GM12878 (cell line): ENCODE measurements around the gene ATP10A.

Source experiments
- BHLHE40 ChIP-seq, 2 experiments: fragments of 450-650 bp in 1 of 2; IDR thresholded peaks; 2 replicates each; pipeline ENCODE4 v1.6.1; 2011 to 2017; ENCODE audit warnings: low read depth in 2 of 2, borderline replicate concordance in 1 of 2, improper control_type of control experiment in 1 of 2, low read length in 1 of 2, mild to moderate bottlenecking in 1 of 2
- CREM ChIP-seq: IDR thresholded peaks from 2 replicates; pipeline ENCODE4 v1.6.1; 2014; ENCODE audit warnings: antibody characterized with exemption, low read depth
- HDAC6 ChIP-seq: fragments of 200-600 bp; sonication (generic); IDR thresholded peaks from one replicate; pipeline ENCODE4 v1.8.0; 2017; ENCODE audit warnings: antibody characterized with exemption; ENCODE audit not compliant: unreplicated experiment
- HDGF ChIP-seq: fragments of 450-650 bp; IDR thresholded peaks from 2 replicates; pipeline ENCODE4 v1.6.1; 2016; ENCODE audit warnings: antibody characterized with exemption
- NFIC ChIP-seq: IDR thresholded peaks from 2 replicates; pipeline ENCODE4 v1.6.1; 2012; ENCODE audit warnings: low read depth, mild to moderate bottlenecking, inconsistent platforms, low read length, moderate library complexity
- NFYB ChIP-seq: IDR thresholded peaks from 2 replicates; pipeline ENCODE4 v1.6.1; 2011; ENCODE audit warnings: low read depth, mild to moderate bottlenecking, low read length, improper control_type of control experiment, moderate library complexity; ENCODE audit not compliant: insufficient read depth
- POLR2A ChIP-seq: IDR thresholded peaks from 2 replicates; pipeline ENCODE4 v1.6.1; 2011; ENCODE audit warnings: low read depth, mild to moderate bottlenecking, low read length
- TF ChIP-seq, protein P1 (sequence below), 3 experiments: IDR thresholded peaks in 2 of 3; conservative IDR thresholded peaks in 1 of 3; 2 replicates each; pipeline ENCODE4 v1.5.1; 2011; ENCODE audit warnings: low read depth in 3 of 3, low read length in 3 of 3, mild to moderate bottlenecking in 3 of 3, control low read depth in 2 of 3, moderate library complexity in 2 of 3, inconsistent platforms in 1 of 3, mixed read lengths in 1 of 3; ENCODE audit not compliant: control insufficient read depth in 2 of 3, insufficient read depth in 1 of 3; ENCODE audit errors: extremely low read depth in 1 of 3
- TF ChIP-seq, protein P2 (sequence below): fragments of 450-650 bp; IDR thresholded peaks from 2 replicates; pipeline ENCODE4 v1.6.1; 2017; ENCODE audit warnings: antibody characterized with exemption, mild to moderate bottlenecking, moderate library complexity

DNA sequence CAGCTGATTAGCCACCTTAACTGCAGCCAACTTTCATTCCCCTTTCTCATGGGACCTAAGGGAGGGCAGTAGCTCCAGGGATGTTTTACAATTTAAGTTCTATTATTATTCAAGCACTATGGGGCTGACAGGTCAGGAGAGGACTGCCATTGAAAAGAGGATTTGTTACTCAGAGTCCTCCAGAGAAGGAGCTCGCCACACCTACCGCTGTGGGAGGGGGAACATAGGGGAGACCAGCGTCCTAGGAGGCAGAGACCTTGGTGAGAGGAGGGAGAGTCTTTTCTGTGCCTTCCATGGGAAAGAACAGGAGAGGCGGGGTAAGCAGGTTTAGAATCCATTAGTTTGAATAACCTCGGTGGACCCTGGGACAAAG is 14.4 kb downstream of the ATP10A start:
- no peak for TF ChIP-seq NFIC
- TF ChIP-seq HDAC6 = no peak
- TF ChIP-seq, protein P1, sequence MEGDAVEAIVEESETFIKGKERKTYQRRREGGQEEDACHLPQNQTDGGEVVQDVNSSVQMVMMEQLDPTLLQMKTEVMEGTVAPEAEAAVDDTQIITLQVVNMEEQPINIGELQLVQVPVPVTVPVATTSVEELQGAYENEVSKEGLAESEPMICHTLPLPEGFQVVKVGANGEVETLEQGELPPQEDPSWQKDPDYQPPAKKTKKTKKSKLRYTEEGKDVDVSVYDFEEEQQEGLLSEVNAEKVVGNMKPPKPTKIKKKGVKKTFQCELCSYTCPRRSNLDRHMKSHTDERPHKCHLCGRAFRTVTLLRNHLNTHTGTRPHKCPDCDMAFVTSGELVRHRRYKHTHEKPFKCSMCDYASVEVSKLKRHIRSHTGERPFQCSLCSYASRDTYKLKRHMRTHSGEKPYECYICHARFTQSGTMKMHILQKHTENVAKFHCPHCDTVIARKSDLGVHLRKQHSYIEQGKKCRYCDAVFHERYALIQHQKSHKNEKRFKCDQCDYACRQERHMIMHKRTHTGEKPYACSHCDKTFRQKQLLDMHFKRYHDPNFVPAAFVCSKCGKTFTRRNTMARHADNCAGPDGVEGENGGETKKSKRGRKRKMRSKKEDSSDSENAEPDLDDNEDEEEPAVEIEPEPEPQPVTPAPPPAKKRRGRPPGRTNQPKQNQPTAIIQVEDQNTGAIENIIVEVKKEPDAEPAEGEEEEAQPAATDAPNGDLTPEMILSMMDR (IDR thresholded peaks at IDR 0.05 in 2 of 3, conservative IDR thresholded peaks at IDR 0.05 in 1 of 3; ENCODE audit: control insufficient read depth in 2 of 3, extremely low read depth in 1 of 3, insufficient read depth in 1 of 3, low read depth in 3 of 3, low read length in 3 of 3) = no peak
- TF ChIP-seq POLR2A = no peak
- no peak for TF ChIP-seq CREM
- no peak for TF ChIP-seq NFYB
- no peak for TF ChIP-seq BHLHE40 (IDR thresholded peaks at IDR 0.05; ENCODE audit: borderline replicate concordance in 1 of 2, low read depth in 2 of 2, low read length in 1 of 2)
- TF ChIP-seq, protein P2, sequence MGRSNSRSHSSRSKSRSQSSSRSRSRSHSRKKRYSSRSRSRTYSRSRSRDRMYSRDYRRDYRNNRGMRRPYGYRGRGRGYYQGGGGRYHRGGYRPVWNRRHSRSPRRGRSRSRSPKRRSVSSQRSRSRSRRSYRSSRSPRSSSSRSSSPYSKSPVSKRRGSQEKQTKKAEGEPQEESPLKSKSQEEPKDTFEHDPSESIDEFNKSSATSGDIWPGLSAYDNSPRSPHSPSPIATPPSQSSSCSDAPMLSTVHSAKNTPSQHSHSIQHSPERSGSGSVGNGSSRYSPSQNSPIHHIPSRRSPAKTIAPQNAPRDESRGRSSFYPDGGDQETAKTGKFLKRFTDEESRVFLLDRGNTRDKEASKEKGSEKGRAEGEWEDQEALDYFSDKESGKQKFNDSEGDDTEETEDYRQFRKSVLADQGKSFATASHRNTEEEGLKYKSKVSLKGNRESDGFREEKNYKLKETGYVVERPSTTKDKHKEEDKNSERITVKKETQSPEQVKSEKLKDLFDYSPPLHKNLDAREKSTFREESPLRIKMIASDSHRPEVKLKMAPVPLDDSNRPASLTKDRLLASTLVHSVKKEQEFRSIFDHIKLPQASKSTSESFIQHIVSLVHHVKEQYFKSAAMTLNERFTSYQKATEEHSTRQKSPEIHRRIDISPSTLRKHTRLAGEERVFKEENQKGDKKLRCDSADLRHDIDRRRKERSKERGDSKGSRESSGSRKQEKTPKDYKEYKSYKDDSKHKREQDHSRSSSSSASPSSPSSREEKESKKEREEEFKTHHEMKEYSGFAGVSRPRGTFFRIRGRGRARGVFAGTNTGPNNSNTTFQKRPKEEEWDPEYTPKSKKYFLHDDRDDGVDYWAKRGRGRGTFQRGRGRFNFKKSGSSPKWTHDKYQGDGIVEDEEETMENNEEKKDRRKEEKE = no peak
- TF ChIP-seq HDGF = no peak
